K562 (cell line): ENCODE results near the gene AFF3. TPM values are rescaled to one million over a fixed set of nuclear protein-coding genes. Genes with fewer than 3 reads are reported as not detected.

Source experiments
- CBX1 ChIP-seq: sonication (generic); IDR thresholded peaks from 2 replicates; pipeline ENCODE4 v1.6.1; 2016; ENCODE audit warnings: antibody characterized with exemption, low read depth, mild to moderate bottlenecking
- FOXJ3 ChIP-seq: sonication (generic); formaldehyde crosslinking; IDR thresholded peaks from 2 replicates; pipeline ENCODE4 v1.4.0; 2020; ENCODE audit warnings: mild to moderate bottlenecking, missing genetic modification reagents
- MBD1 ChIP-seq: fragments of 250-450 bp; sonication (Bioruptor Pico); IDR thresholded peaks from 2 replicates; pipeline ENCODE4 v1.8.0; 2022; ENCODE audit warnings: inconsistent platforms
- REST ChIP-seq, 2 experiments: fragments of 450-650 bp; formaldehyde crosslinking in 1 of 2; IDR thresholded peaks; 2 replicates each; pipeline versions ENCODE4 v1.4.0 to v1.6.1; 2014 to 2020; ENCODE audit warnings: mild to moderate bottlenecking in 2 of 2, borderline replicate concordance in 1 of 2, low read depth in 1 of 2
- SIX5 ChIP-seq, 2 experiments: IDR thresholded peaks; 2 replicates each; pipeline ENCODE4 v1.6.1; 2011; ENCODE audit warnings: low read length in 2 of 2, borderline replicate concordance in 1 of 2, low read depth in 1 of 2, mild to moderate bottlenecking in 1 of 2, moderate library complexity in 1 of 2; ENCODE audit not compliant: insufficient read depth in 1 of 2
- ZBTB33 ChIP-seq: sonication (generic); formaldehyde crosslinking; IDR thresholded peaks from 2 replicates; pipeline ENCODE4 v1.8.1; 2023; ENCODE audit warnings: mild to moderate bottlenecking, missing genetic modification reagents
- ZNF224 ChIP-seq: sonication (generic); formaldehyde crosslinking; IDR thresholded peaks from 2 replicates; pipeline ENCODE4 v1.8.0; 2022; ENCODE audit warnings: mild to moderate bottlenecking, missing genetic modification reagents
- ZNF354B ChIP-seq: fragments of 250-450 bp; sonication (Bioruptor Pico); IDR thresholded peaks from 2 replicates; pipeline ENCODE4 v1.4.0; 2020
- polyA plus RNA-seq, 8 experiments: library from polyadenylated mRNA; depleted of rRNA in 4 of 8; stranded (reverse) in 5 of 8; unstranded in 3 of 8; fragments of >200 nt; fragmentation: Nextera tagmentation in 2 of 8; fragmentation: Illumina TruSeq in 1 of 8; extraction: Ambion mirVana in 2 of 8; extraction: Trizol in 1 of 8; gene quantifications; 2 replicates each; pipeline versions ENCODE4 v1.2.1 to v1.2.3, GENCODE V29; 2011 to 2014; ENCODE audit warnings: inconsistent platforms in 1 of 8, missing spikeins in 1 of 8
- total RNA-seq, 7 experiments: library from RNA; depleted of rRNA in 6 of 7; stranded (reverse); fragments of >200 nt in 6 of 7; fragmentation: Illumina TruSeq in 2 of 7; extraction: Trizol in 2 of 7; gene quantifications; 2 replicates each; pipeline versions ENCODE4 v1.2.1 to v1.2.3, GENCODE V29; 2011 to 2021; ENCODE audit warnings: low replicate concordance in 1 of 7
- TF ChIP-seq, protein P1 (sequence below): sonication (generic); formaldehyde crosslinking; IDR thresholded peaks from 2 replicates; pipeline ENCODE4 v1.8.0; 2023; ENCODE audit warnings: missing genetic modification reagents, mild to moderate bottlenecking, borderline replicate concordance

AFF3 gene
- total and polyA plus RNA-seq, 9 of the 15 experiments (the other 6 are each of a cell fraction or from before 2014, with no cell fraction given), result 0.02 to 0.11 TPM; not detected in 7

DNA sequence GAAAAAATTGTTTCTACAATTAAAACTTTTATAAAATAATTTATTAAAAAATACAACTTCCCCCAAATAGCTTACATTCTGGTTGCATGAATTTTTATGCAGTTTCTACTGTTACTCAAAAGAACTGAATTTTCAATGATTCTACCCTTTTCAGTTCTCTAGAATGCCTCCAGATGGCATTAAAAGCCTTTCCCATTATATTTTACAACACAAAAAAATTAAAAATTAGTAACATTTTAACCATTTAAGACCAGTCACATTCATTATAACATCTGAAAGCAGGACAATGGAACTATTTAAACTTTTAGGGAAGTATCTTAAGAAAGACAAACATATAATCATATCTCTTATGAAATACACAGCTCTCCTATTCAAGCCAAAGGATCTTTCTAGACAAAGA lies 416.6 kb downstream of the AFF3 start (continued):
- TF ChIP-seq, protein P1, sequence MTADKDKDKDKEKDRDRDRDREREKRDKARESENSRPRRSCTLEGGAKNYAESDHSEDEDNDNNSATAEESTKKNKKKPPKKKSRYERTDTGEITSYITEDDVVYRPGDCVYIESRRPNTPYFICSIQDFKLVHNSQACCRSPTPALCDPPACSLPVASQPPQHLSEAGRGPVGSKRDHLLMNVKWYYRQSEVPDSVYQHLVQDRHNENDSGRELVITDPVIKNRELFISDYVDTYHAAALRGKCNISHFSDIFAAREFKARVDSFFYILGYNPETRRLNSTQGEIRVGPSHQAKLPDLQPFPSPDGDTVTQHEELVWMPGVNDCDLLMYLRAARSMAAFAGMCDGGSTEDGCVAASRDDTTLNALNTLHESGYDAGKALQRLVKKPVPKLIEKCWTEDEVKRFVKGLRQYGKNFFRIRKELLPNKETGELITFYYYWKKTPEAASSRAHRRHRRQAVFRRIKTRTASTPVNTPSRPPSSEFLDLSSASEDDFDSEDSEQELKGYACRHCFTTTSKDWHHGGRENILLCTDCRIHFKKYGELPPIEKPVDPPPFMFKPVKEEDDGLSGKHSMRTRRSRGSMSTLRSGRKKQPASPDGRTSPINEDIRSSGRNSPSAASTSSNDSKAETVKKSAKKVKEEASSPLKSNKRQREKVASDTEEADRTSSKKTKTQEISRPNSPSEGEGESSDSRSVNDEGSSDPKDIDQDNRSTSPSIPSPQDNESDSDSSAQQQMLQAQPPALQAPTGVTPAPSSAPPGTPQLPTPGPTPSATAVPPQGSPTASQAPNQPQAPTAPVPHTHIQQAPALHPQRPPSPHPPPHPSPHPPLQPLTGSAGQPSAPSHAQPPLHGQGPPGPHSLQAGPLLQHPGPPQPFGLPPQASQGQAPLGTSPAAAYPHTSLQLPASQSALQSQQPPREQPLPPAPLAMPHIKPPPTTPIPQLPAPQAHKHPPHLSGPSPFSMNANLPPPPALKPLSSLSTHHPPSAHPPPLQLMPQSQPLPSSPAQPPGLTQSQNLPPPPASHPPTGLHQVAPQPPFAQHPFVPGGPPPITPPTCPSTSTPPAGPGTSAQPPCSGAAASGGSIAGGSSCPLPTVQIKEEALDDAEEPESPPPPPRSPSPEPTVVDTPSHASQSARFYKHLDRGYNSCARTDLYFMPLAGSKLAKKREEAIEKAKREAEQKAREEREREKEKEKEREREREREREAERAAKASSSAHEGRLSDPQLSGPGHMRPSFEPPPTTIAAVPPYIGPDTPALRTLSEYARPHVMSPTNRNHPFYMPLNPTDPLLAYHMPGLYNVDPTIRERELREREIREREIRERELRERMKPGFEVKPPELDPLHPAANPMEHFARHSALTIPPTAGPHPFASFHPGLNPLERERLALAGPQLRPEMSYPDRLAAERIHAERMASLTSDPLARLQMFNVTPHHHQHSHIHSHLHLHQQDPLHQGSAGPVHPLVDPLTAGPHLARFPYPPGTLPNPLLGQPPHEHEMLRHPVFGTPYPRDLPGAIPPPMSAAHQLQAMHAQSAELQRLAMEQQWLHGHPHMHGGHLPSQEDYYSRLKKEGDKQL (CRISPR knock-in tag), result no peak
- TF ChIP-seq ZBTB33 (no peak), REST (IDR thresholded peaks at IDR 0.05; ENCODE audit: borderline replicate concordance) (peak; percentile 65; the same call in 1 of the 2 replicates), REST (CRISPR knock-in tag; IDR thresholded peaks at IDR 0.05; ENCODE audit: low read depth) (no peak), MBD1 (CRISPR knock-in tag) (no peak), FOXJ3 (CRISPR knock-in tag) (no peak), ZNF224 (CRISPR knock-in tag) (no peak), SIX5 (IDR thresholded peaks at IDR 0.05; ENCODE audit: borderline replicate concordance in 1 of 2, insufficient read depth in 1 of 2, low read depth in 1 of 2, low read length in 2 of 2) (no peak), CBX1 (no peak), ZNF354B (CRISPR knock-in tag) (no peak)
